IMR-90 (cell line): ENCODE results near the gene FBXO34. TPM values are rescaled to one million over a fixed set of nuclear protein-coding genes. Genes with fewer than 3 reads are reported as not detected.

Source experiments
- ATAC-seq: fragments of 200-7000 bp; cut with Tn5 transposase; 2 replicates; pipeline ENCODE4 v1.9.1; 2020; ENCODE audit warnings: low read depth, mild to moderate bottlenecking, moderate library complexity
- BruUV-seq: library from RNA; stranded (reverse); fragments of 400-500 nt; replicated peaks from 2 replicates; lab custom pipeline; 2021; lab: Mats Ljungman, UMichigan
- CTCF ChIA-PET: fragments of 300-600 bp; formaldehyde crosslinking; extraction: SDS; loops from one replicate; lab custom pipeline; 2021; ENCODE audit warnings: antibody characterized with exemption; lab: Yijun Ruan, JAX
- POLR2A ChIA-PET: fragments of 300-600 bp; sonication (Branson Sonifier 250); formaldehyde crosslinking; loops from one replicate; lab custom pipeline; 2022; ENCODE audit warnings: antibody characterized with exemption; ENCODE audit not compliant: unreplicated experiment; lab: Charles Lee
- DNase-seq: peaks from one replicate; pipeline ENCODE4 v3.0.0; 2013
- H2AFZ ChIP-seq: replicated peaks from 2 replicates; pipeline ENCODE3; 2013; ENCODE audit warnings: low read length, mild to moderate bottlenecking; ENCODE audit not compliant: poor library complexity
- H2AK5ac ChIP-seq: 2 replicates; pipeline ENCODE4 v1.6.1; 2013; ENCODE audit warnings: low read depth, low read length, inconsistent platforms
- H2AK9ac ChIP-seq: replicated peaks from 2 replicates; pipeline ENCODE3; 2013; ENCODE audit warnings: mild to moderate bottlenecking, low read depth, low read length, moderate library complexity; ENCODE audit not compliant: poor library complexity
- H2BK120ac ChIP-seq: 2 replicates; pipeline ENCODE4 v1.6.1; 2013; ENCODE audit warnings: low read depth, low read length, inconsistent platforms
- H2BK15ac ChIP-seq: 3 replicates; pipeline ENCODE4 v1.6.1; 2013; ENCODE audit warnings: low read depth, low read length, inconsistent platforms
- H2BK20ac ChIP-seq: 2 replicates; pipeline ENCODE4 v1.6.1; 2013; ENCODE audit warnings: low read depth, mild to moderate bottlenecking, inconsistent platforms, low read length, moderate library complexity
- H2BK5ac ChIP-seq: 2 replicates; pipeline ENCODE4 v1.6.1; 2013; ENCODE audit warnings: mild to moderate bottlenecking, low read depth, low read length, inconsistent platforms; ENCODE audit not compliant: poor library complexity, severe bottlenecking
- H3K14ac ChIP-seq: replicated peaks from 2 replicates; pipeline ENCODE4 v1.6.1; 2013; ENCODE audit warnings: low read depth, low read length, inconsistent platforms
- H3K18ac ChIP-seq: 2 replicates; pipeline ENCODE4 v1.6.1; 2013; ENCODE audit warnings: low read depth, low read length, control low read depth
- H3K23ac ChIP-seq: 2 replicates; pipeline ENCODE4 v1.6.1; 2013; ENCODE audit warnings: low read depth, low read length, inconsistent platforms
- H3K27ac ChIP-seq: 2 replicates; pipeline ENCODE4 v1.5.1; 2013; ENCODE audit warnings: mild to moderate bottlenecking, control low read depth, low read length; ENCODE audit not compliant: insufficient read depth
- H3K27me3 ChIP-seq: 2 replicates; pipeline ENCODE4 v1.6.1; 2013; ENCODE audit warnings: low read length; ENCODE audit not compliant: control insufficient read depth, insufficient read depth
- H3K36me3 ChIP-seq: 2 replicates; pipeline ENCODE4 v1.6.1; 2013; ENCODE audit warnings: low read length, mixed read lengths; ENCODE audit not compliant: control insufficient read depth, insufficient read depth
- H3K4ac ChIP-seq: 2 replicates; pipeline ENCODE4 v1.6.1; 2013; ENCODE audit warnings: low read depth, low read length, inconsistent platforms
- H3K4me1 ChIP-seq: 2 replicates; pipeline ENCODE4 v1.6.1; 2013; ENCODE audit warnings: low read length, mixed read lengths; ENCODE audit not compliant: control insufficient read depth, insufficient read depth
- H3K4me2 ChIP-seq: 2 replicates; pipeline ENCODE4 v1.6.1; 2013; ENCODE audit warnings: low read depth, mild to moderate bottlenecking, control low read depth, low read length, moderate library complexity
- H3K4me3 ChIP-seq: 2 replicates; pipeline ENCODE4 v1.5.1; 2013; ENCODE audit warnings: low read depth, mild to moderate bottlenecking, control low read depth, low read length, moderate library complexity; ENCODE audit not compliant: insufficient read depth
- H3K56ac ChIP-seq: 2 replicates; pipeline ENCODE4 v1.6.1; 2013; ENCODE audit warnings: low read length, inconsistent platforms; ENCODE audit not compliant: insufficient read depth; ENCODE audit errors: extremely low read depth
- H3K79me1 ChIP-seq, 2 experiments: 2 replicates each; pipeline ENCODE4 v1.6.1; 2013; ENCODE audit warnings: low read length in 2 of 2, inconsistent platforms in 1 of 2, low read depth in 1 of 2
- H3K9ac ChIP-seq: 2 replicates; pipeline ENCODE4 v1.6.1; 2013; ENCODE audit warnings: low read depth, low read length, control low read depth
- H3K9me1 ChIP-seq: 2 replicates; pipeline ENCODE4 v1.6.1; 2013; ENCODE audit warnings: low read length, inconsistent platforms; ENCODE audit not compliant: insufficient read depth
- H3K9me3 ChIP-seq: 2 replicates; pipeline ENCODE4 v1.6.1; 2013; ENCODE audit warnings: low read length; ENCODE audit not compliant: control insufficient read depth, insufficient read depth
- H4K20me1 ChIP-seq: 2 replicates; pipeline ENCODE4 v1.6.1; 2013; ENCODE audit warnings: low read length, inconsistent platforms; ENCODE audit not compliant: insufficient read depth
- H4K5ac ChIP-seq: 2 replicates; pipeline ENCODE4 v1.6.1; 2013; ENCODE audit warnings: mild to moderate bottlenecking, low read depth, low read length, control low read depth
- H4K8ac ChIP-seq, 2 experiments: 2 replicates each; pipeline ENCODE4 v1.6.1; 2013; ENCODE audit warnings: low read depth in 2 of 2, low read length in 2 of 2, control low read depth in 1 of 2, inconsistent platforms in 1 of 2
- H4K91ac ChIP-seq: 2 replicates; pipeline ENCODE4 v1.6.1; 2013; ENCODE audit warnings: low read depth, low read length, inconsistent platforms; ENCODE audit not compliant: insufficient read depth
- MAFK ChIP-seq: IDR thresholded peaks from 2 replicates; pipeline ENCODE4 v1.6.1; 2012; ENCODE audit warnings: low read depth, low read length, improper control_type of control experiment
- RAD21 ChIP-seq: IDR thresholded peaks from 2 replicates; pipeline ENCODE4 v1.6.1; 2012; ENCODE audit warnings: low read length, improper control_type of control experiment
- RCOR1 ChIP-seq: IDR thresholded peaks from 2 replicates; pipeline ENCODE4 v1.6.1; 2012; ENCODE audit warnings: mild to moderate bottlenecking, low read length, improper control_type of control experiment; ENCODE audit not compliant: insufficient replicate concordance
- SMC3 ChIP-seq: fragments of 150-350 bp; IDR thresholded peaks from 2 replicates; pipeline ENCODE4 v1.6.1; 2016; ENCODE audit warnings: low read depth, mild to moderate bottlenecking, antibody characterized with exemption, low read length, moderate library complexity
- WGBS, 2 experiments: methylation state at CpG; one replicate each; pipeline versions ENCODE4 v1.1.5 to v1.1.7; 2013; ENCODE audit warnings: missing lambda C conversion rate in 2 of 2; ENCODE audit not compliant: insufficient read length in 1 of 2; ENCODE audit errors: extremely low coverage in 2 of 2; 5-methylcytosine and 5-hydroxymethylcytosine counted together
- dilution Hi-C: fragments of 300-500 bp; cut with HindIII; formaldehyde crosslinking; loops from one replicate; pipeline ENCODE4 v1.14.3; 2018; ENCODE audit warnings: low sequenced_read_pairs; ENCODE audit not compliant: unreplicated experiment
- in situ Hi-C: fragments of 300-500 bp; cut with MboI; formaldehyde crosslinking; loops from 3 replicates; pipeline ENCODE4 v1.14.3; 2019; ENCODE audit warnings: low sequenced_read_pairs, inconsistent platforms, mixed read lengths
- intact Hi-C: fragments of 100-400 bp; cut with micrococcal nuclease; formaldehyde crosslinking; loops from 2 replicates; pipeline ENCODE4 v1.10.0; 2022
- polyA plus RNA-seq, 3 experiments: library from polyadenylated mRNA; depleted of rRNA; stranded (reverse); fragments of >200 nt; gene quantifications; 2 replicates each; pipeline ENCODE4 v1.2.3, GENCODE V29; 2012; ENCODE audit warnings: low replicate concordance in 1 of 3
- total RNA-seq: library from RNA; depleted of rRNA; stranded (reverse); fragments of >200 nt; gene quantifications from 2 replicates; pipeline ENCODE4 v1.2.3, GENCODE V29; 2012
- TF ChIP-seq, protein P1 (sequence below): fragments of 150-350 bp; IDR thresholded peaks from 2 replicates; pipeline ENCODE4 v1.6.1; 2017; ENCODE audit warnings: mild to moderate bottlenecking, antibody characterized with exemption, low read length, low read depth
- TF ChIP-seq, protein P2 (sequence below): conservative IDR thresholded peaks from 2 replicates; pipeline ENCODE4 v1.5.1; 2012; ENCODE audit warnings: mild to moderate bottlenecking, low read depth, low read length, improper control_type of control experiment

FBXO34 gene
- total and polyA plus RNA-seq, 2 of the 4 experiments (the other 2 are of a cell fraction), result 15.4 to 35.1 TPM

DNA sequence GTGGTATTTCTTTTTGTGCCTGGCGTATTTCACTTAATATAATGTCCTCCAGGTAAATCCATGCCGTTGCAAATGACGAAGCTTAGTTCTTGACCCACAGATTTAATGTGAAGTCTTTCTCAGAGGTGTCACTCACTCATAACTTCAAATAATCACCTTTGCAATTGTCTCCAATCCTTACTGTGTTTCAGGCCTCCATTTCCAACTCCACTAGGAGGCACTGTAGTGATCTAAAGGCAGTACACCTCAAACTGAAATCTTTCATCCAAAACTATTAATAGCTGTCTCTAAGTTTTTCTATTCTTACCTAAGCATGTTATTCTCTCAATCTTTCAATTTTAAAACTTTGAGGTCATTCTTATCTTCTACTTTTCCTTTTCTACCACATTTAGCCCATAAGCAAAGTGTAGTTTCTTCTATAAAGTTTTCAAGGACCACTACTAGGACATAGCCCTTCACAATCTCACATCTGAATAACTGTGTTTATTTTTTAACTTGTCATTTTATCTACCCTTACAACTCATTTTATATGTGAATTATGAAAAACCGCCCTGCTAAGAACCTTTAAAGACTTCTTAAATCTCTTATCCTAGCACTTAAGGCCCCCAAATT lies 25.5 kb upstream of the FBXO34 start:
- in situ Hi-C loops, result loop anchor here (25.0 kb wide), 1 partner anchor 1242 kb away; no protein-coding TSS in a partner anchor
- Histone ChIP-seq H3K4me2 (no peak overlapping the region), H3K18ac (no peak overlapping the region), H2AK9ac (no peak overlapping the region), H2BK120ac (no peak overlapping the region), H4K5ac (no peak overlapping the region), H3K9me1 (no peaks in the 10 kb centered on the region), H3K4me3 (no peak overlapping the region), H4K91ac (no peak overlapping the region), H4K20me1 (no peaks in the 10 kb centered on the region), H3K14ac (no peak overlapping the region), H2AK5ac (no peak overlapping the region), H3K9me3 (no peaks in the 10 kb centered on the region), H3K4ac (no peak overlapping the region), H3K56ac (no peak overlapping the region), H3K36me3 (no peaks in the 10 kb centered on the region), H2BK5ac (no peak overlapping the region), H2BK20ac (no peak overlapping the region), H3K23ac (no peak overlapping the region), H3K79me1 (no peaks in the 10 kb centered on the region), H3K9ac (no peak overlapping the region), H4K8ac (no peak overlapping the region), H3K27me3 (peaks cover 24% of the 10 kb centered on the region), H2BK15ac (no peak overlapping the region), H3K4me1 (peaks cover 2% of the 10 kb centered on the region; the same call in 1 of the 2 replicates), H3K27ac (no peak overlapping the region), H2AFZ (no peak overlapping the region)
- intact Hi-C loops, result loop anchor here (1.0 kb wide), 2 partner anchors 109 to 185 kb away; no protein-coding TSS in a partner anchor
- CTCF ChIA-PET, result interaction anchor here (0.6 to 2.5 kb wide), 11 partner anchors 8 to 186 kb away, joined by 3 to 18 read pairs (median 4); no protein-coding TSS in a partner anchor
- dilution Hi-C loops, result no loop called here
- TF ChIP-seq RCOR1 (no peak), MAFK (no peak), SMC3 (peak; percentile 61), RAD21 (peak; percentile 59)
- TF ChIP-seq, protein P1, sequence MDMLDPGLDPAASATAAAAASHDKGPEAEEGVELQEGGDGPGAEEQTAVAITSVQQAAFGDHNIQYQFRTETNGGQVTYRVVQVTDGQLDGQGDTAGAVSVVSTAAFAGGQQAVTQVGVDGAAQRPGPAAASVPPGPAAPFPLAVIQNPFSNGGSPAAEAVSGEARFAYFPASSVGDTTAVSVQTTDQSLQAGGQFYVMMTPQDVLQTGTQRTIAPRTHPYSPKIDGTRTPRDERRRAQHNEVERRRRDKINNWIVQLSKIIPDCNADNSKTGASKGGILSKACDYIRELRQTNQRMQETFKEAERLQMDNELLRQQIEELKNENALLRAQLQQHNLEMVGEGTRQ, result no peak
- TF ChIP-seq, protein P2, sequence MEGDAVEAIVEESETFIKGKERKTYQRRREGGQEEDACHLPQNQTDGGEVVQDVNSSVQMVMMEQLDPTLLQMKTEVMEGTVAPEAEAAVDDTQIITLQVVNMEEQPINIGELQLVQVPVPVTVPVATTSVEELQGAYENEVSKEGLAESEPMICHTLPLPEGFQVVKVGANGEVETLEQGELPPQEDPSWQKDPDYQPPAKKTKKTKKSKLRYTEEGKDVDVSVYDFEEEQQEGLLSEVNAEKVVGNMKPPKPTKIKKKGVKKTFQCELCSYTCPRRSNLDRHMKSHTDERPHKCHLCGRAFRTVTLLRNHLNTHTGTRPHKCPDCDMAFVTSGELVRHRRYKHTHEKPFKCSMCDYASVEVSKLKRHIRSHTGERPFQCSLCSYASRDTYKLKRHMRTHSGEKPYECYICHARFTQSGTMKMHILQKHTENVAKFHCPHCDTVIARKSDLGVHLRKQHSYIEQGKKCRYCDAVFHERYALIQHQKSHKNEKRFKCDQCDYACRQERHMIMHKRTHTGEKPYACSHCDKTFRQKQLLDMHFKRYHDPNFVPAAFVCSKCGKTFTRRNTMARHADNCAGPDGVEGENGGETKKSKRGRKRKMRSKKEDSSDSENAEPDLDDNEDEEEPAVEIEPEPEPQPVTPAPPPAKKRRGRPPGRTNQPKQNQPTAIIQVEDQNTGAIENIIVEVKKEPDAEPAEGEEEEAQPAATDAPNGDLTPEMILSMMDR, result peak; percentile 64
- POLR2A ChIA-PET, result no interaction called here
- no TSS peak for BruUV-seq
- WGBS, 2 experiments, result no CpG with 5 or more reads among the region's 4 CpGs
- DNase-seq, result peak; percentile 42
- 0 out of 2 replicates have a peak, but pooled peaks have one; percentile 35 for ATAC-seq
